A549 (cell line): ENCODE data around the gene VPS13D. TPM values are rescaled to one million over a fixed set of nuclear protein-coding genes. Genes with fewer than 3 reads are reported as not detected.

Source experiments
- ATAC-seq, 2 experiments: fragments of 200-7000 bp in 1 of 2; fragments of >200 bp in 1 of 2; cut with Nextera tagmentation in 1 of 2; cut with Tn5 transposase in 1 of 2; 3 replicates each; pipeline versions ENCODE4 v1.8.0 to v1.9.1; 2018 to 2020; ENCODE audit warnings: mild to moderate bottlenecking in 1 of 2, moderate library complexity in 1 of 2
- CTCF ChIA-PET: fragments of 300-600 bp; sonication (Branson Sonifier 250); formaldehyde crosslinking; extraction: SDS; loops from one replicate; lab custom pipeline; 2021; ENCODE audit warnings: antibody characterized with exemption, inconsistent platforms; lab: Yijun Ruan, JAX
- POLR2A ChIA-PET: fragments of 350-600 bp; formaldehyde crosslinking; extraction: SDS; loops from one replicate; lab custom pipeline; 2021; ENCODE audit warnings: antibody characterized with exemption, inconsistent platforms; lab: Yijun Ruan, JAX
- DNase-seq, 2 experiments: peaks; one replicate each; pipeline versions ENCODE4 v3.0.0 to v3.0.0-alpha.2; 2011 to 2016; ENCODE audit warnings: low read depth in 1 of 2, low spot score in 1 of 2
- FAIRE-seq: peaks from 2 replicates; lab custom pipeline; 2011; peaks lifted over from hg19 to GRCh38; lab: Jason Lieb, UNC
- H3K27ac ChIP-seq, 2 experiments: fragments of >200 bp; sonication (Bioruptor Twin); formaldehyde crosslinking; 3 replicates each; pipeline ENCODE4 v1.5.1; 2016 to 2017
- H3K4me1 ChIP-seq: fragments of >200 bp; sonication (Bioruptor Twin); formaldehyde crosslinking; 3 replicates; pipeline ENCODE4 v1.6.1; 2016
- H3K4me2 ChIP-seq: fragments of >200 bp; sonication (Bioruptor Twin); formaldehyde crosslinking; 3 replicates; pipeline ENCODE4 v1.6.1; 2016
- H3K4me3 ChIP-seq: fragments of >200 bp; sonication (Bioruptor Twin); formaldehyde crosslinking; 3 replicates; pipeline ENCODE4 v1.5.1; 2016
- H3K9me3 ChIP-seq: fragments of >200 bp; sonication (Bioruptor Twin); formaldehyde crosslinking; 3 replicates; pipeline ENCODE4 v1.6.1; 2016
- BHLHE40 ChIP-seq: IDR thresholded peaks from 2 replicates; pipeline ENCODE4 v1.6.1; 2012; ENCODE audit warnings: low read depth, low read length, inconsistent platforms
- EP300 ChIP-seq, 2 experiments: fragments of >200 bp; sonication (Bioruptor Twin); formaldehyde crosslinking; IDR thresholded peaks; 2 replicates in 1 of 2; 3 replicates in 1 of 2; pipeline ENCODE4 v1.6.1; 2016 to 2017
- FOSB ChIP-seq: fragments of 250-450 bp; sonication (Bioruptor Pico); IDR thresholded peaks from 2 replicates; pipeline ENCODE4 v1.5.0; 2020; ENCODE audit warnings: mild to moderate bottlenecking, moderate library complexity
- HDAC2 ChIP-seq: fragments of 200-600 bp; sonication (generic); IDR thresholded peaks from 2 replicates; pipeline ENCODE4 v1.6.1; 2016
- KDM5A ChIP-seq: fragments of 200-600 bp; sonication (generic); IDR thresholded peaks from 2 replicates; pipeline ENCODE4 v1.6.1; 2016; ENCODE audit warnings: antibody characterized with exemption, mild to moderate bottlenecking
- MYC ChIP-seq: IDR thresholded peaks from 2 replicates; pipeline ENCODE4 v1.6.1; 2012; ENCODE audit warnings: mild to moderate bottlenecking, inconsistent platforms, low read length, improper control_type of control experiment, borderline replicate concordance
- NPAS2 ChIP-seq: fragments of 250-450 bp; sonication (Bioruptor Pico); IDR thresholded peaks from 2 replicates; pipeline ENCODE4 v1.8.0; 2022; ENCODE audit warnings: mild to moderate bottlenecking, moderate library complexity, borderline replicate concordance
- NR3C1 ChIP-seq: fragments of >200 bp; sonication (Bioruptor Twin); formaldehyde crosslinking; IDR thresholded peaks from 3 replicates; pipeline ENCODE4 v1.6.1; 2017
- PHF8 ChIP-seq: fragments of 200-600 bp; sonication (generic); IDR thresholded peaks from 2 replicates; pipeline ENCODE4 v1.6.1; 2016; ENCODE audit warnings: low read depth, mild to moderate bottlenecking, antibody characterized with exemption, moderate library complexity, borderline replicate concordance
- POLR2A ChIP-seq: IDR thresholded peaks from 2 replicates; pipeline ENCODE4 v1.6.1; 2012; ENCODE audit warnings: mild to moderate bottlenecking, low read length
- POLR2AphosphoS2 ChIP-seq: conservative IDR thresholded peaks from 2 replicates; pipeline ENCODE4 v1.6.1; 2012; ENCODE audit warnings: low read length, improper control_type of control experiment, inconsistent platforms
- RARB ChIP-seq: fragments of 250-450 bp; sonication (Bioruptor Pico); IDR thresholded peaks from 2 replicates; pipeline ENCODE4 v1.8.0; 2021; ENCODE audit warnings: mild to moderate bottlenecking, moderate library complexity
- RCOR1 ChIP-seq: fragments of 150-350 bp; IDR thresholded peaks from 2 replicates; pipeline ENCODE4 v1.6.1; 2014; ENCODE audit warnings: antibody characterized with exemption, low read length, low read depth
- SMC3 ChIP-seq: fragments of >200 bp; sonication (Bioruptor Twin); formaldehyde crosslinking; IDR thresholded peaks from 3 replicates; pipeline ENCODE4 v1.6.1; 2018; ENCODE audit warnings: inconsistent platforms
- SREBF2 ChIP-seq: fragments of 450-650 bp; IDR thresholded peaks from 2 replicates; pipeline ENCODE4 v1.6.1; 2014; ENCODE audit warnings: mild to moderate bottlenecking, moderate library complexity
- TP53 ChIP-seq: fragments of 250-450 bp; sonication (Bioruptor Pico); IDR thresholded peaks from 2 replicates; pipeline ENCODE4 v1.5.0; 2021; ENCODE audit warnings: mild to moderate bottlenecking, moderate library complexity
- ZC3H11A ChIP-seq: fragments of 450-650 bp; IDR thresholded peaks from 2 replicates; pipeline ENCODE4 v1.6.1; 2014; ENCODE audit warnings: antibody characterized with exemption, mild to moderate bottlenecking
- ZFP36 ChIP-seq: fragments of 450-650 bp; IDR thresholded peaks from 2 replicates; pipeline ENCODE4 v1.6.1; 2014; ENCODE audit warnings: borderline replicate concordance; ENCODE audit not compliant: partially characterized antibody
- WGBS: methylation state at CpG from one replicate; pipeline ENCODE4 v1.1.6; 2017; ENCODE audit errors: missing lambda C conversion rate; 5-methylcytosine and 5-hydroxymethylcytosine counted together
- polyA plus RNA-seq, 4 experiments: library from polyadenylated mRNA; depleted of rRNA in 3 of 4; stranded (reverse); fragments of >200 nt; fragmentation: RNase III in 1 of 4; extraction: RNeasy Plus Mini Kit Qiagen cat#74134 plus additional on column Dnase treatment in 1 of 4; gene quantifications; 2 replicates in 3 of 4; 3 replicates in 1 of 4; pipeline ENCODE4 v1.2.3, GENCODE V29; 2011 to 2017
- TF ChIP-seq, protein P1 (sequence below): fragments of >200 bp; sonication (Bioruptor Twin); formaldehyde crosslinking; IDR thresholded peaks from 3 replicates; pipeline ENCODE4 v1.5.1; 2016
- TF ChIP-seq, protein P2 (sequence below): IDR thresholded peaks from 2 replicates; pipeline ENCODE4 v1.6.1; 2012
- TF ChIP-seq, protein P3 (sequence below): fragments of 200-600 bp; sonication (generic); IDR thresholded peaks from 2 replicates; pipeline ENCODE4 v1.6.1; 2016; ENCODE audit warnings: antibody characterized with exemption, mild to moderate bottlenecking, moderate library complexity
- TF ChIP-seq, protein P4 (sequence below): fragments of 450-650 bp; IDR thresholded peaks from 2 replicates; pipeline ENCODE4 v1.6.1; 2014; ENCODE audit warnings: antibody characterized with exemption
- TF ChIP-seq, protein P5 (sequence below): fragments of >200 bp; sonication (Bioruptor Twin); formaldehyde crosslinking; IDR thresholded peaks from 3 replicates; pipeline ENCODE4 v1.6.1; 2016

VPS13D gene
- polyA plus RNA-seq, 2 of the 4 experiments (the other 2 are of a cell fraction): 5.4 to 15.9 TPM

DNA sequence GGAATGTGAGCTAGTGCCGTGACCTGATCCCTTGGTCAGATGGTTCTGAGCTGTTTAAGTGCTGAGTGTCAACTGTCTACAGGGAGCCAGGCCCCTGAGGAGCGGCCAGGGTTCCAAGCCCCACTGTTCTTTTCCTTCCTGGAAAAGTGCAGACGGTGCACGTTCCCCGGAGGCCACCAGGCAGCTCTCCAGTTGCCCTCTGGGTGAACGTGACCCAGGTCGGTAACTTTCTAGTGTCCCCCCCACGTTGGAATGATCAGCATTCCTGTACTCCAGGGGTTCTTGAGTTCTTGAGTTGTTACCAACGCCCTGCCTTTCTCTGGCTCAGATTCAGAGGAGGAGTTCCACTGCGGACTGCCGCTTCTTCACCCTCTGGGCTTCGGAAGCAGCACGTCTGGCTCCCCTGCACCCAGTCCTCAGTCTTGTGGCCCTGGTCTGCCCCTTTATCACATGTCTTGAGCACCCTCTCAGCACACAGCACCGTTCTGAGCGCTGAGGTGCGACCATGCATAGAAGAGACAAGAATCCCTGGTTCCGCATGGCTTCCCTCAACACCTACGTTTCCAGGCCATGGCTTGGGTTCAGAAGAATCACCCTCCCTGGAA is 256.7 kb downstream of the VPS13D start (continued):
- no peak for TF ChIP-seq ZFP36
- TF ChIP-seq SREBF2: no peak
- no peak for TF ChIP-seq BHLHE40
- TF ChIP-seq, protein P1, sequence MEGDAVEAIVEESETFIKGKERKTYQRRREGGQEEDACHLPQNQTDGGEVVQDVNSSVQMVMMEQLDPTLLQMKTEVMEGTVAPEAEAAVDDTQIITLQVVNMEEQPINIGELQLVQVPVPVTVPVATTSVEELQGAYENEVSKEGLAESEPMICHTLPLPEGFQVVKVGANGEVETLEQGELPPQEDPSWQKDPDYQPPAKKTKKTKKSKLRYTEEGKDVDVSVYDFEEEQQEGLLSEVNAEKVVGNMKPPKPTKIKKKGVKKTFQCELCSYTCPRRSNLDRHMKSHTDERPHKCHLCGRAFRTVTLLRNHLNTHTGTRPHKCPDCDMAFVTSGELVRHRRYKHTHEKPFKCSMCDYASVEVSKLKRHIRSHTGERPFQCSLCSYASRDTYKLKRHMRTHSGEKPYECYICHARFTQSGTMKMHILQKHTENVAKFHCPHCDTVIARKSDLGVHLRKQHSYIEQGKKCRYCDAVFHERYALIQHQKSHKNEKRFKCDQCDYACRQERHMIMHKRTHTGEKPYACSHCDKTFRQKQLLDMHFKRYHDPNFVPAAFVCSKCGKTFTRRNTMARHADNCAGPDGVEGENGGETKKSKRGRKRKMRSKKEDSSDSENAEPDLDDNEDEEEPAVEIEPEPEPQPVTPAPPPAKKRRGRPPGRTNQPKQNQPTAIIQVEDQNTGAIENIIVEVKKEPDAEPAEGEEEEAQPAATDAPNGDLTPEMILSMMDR: no peak
- no peak for TF ChIP-seq KDM5A
- TF ChIP-seq MYC: no peak

DNA sequence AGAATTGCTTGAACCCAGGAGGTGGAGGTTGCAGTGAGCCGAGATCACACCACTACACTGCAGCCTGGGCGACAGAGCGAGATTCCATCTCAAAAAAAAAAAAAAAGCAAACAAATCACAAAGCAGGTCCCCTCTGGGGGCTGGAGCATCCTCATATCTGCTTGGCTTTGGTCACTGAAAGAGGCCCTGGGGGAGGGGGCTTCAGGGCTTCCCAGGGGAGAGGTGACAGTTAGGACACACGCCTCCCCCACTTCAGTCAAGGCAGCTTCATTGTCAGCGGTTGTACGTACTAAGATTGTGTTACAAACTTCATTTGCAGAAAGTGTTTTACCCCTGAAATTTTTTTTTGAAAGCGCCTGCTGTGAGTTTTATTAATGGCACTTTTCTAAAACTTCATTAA is 257.7 kb downstream of the VPS13D start:
- ChIA-PET POLR2A (interaction anchor here (1.4 kb wide), 1 partner anchor 9 kb away, joined by 3 read pairs; no protein-coding TSS in a partner anchor), CTCF (no interaction called here)

DNA sequence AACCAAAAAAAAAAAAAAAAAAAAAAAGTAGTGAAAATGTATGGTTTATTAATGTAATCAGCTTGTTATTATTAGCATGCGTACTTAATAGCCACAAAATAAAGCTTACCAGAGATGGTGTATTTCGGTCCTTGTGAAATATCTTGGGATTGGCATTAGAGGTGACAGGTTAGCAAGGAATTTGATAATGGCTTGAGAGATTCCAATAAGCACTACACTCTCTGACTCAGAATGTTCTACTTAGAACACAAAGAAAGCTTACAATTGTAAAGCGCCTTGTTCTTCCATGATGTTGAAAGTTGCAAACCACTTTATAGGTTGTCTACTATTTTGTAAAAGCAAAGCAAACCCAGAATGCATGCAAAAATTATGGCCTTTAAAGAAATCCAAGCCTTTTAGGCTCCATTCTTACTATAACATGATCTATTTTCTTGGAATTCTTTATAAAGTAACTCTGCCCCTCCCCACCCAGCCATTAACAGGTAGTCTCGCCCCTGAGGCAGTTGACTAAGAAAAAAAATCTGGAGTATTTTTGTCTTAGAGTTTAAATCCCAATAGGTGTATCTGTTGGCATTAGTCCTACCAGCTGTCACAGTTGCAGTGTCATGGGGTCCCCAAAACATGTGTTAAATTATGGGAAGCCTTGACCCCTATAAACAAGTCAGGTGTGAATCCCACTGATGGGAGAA is 259.0 kb downstream of the VPS13D start:
- peaks cover 3% of the 10 kb centered on the region; the same call in 2 of the 3 replicates for H3K9me3 ChIP-seq
- 92% methylated on average over 4 of the region's 4 CpGs for WGBS
- ATAC-seq (no peak), DNase-seq (no peak), FAIRE-seq (no peak)
- ChIA-PET CTCF (no interaction called here), POLR2A (interaction anchor here (0.6 to 1.4 kb wide), 3 partner anchors 11 to 143 kb away, joined by 3 to 10 read pairs (median 3); no protein-coding TSS in a partner anchor)
- H3K4me2 ChIP-seq: no peak overlapping the region
- peaks cover 35% of the 10 kb centered on the region for H3K4me1 ChIP-seq
- TF ChIP-seq RCOR1 (no peak), TP53 (CRISPR knock-in tag) (no peak), NR3C1 (no peak), ZC3H11A (no peak), RARB (CRISPR knock-in tag) (no peak), NPAS2 (no peak), MYC (no peak), SMC3 (no peak), PHF8 (no peak), ZFP36 (no peak), EP300 (IDR thresholded peaks at IDR 0.05) (no peak), FOSB (CRISPR knock-in tag) (no peak)
- TF ChIP-seq, protein P2, sequence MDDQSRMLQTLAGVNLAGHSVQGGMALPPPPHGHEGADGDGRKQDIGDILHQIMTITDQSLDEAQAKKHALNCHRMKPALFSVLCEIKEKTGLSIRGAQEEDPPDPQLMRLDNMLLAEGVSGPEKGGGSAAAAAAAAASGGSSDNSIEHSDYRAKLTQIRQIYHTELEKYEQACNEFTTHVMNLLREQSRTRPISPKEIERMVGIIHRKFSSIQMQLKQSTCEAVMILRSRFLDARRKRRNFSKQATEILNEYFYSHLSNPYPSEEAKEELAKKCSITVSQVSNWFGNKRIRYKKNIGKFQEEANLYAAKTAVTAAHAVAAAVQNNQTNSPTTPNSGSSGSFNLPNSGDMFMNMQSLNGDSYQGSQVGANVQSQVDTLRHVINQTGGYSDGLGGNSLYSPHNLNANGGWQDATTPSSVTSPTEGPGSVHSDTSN: no peak
- TF ChIP-seq, protein P3, sequence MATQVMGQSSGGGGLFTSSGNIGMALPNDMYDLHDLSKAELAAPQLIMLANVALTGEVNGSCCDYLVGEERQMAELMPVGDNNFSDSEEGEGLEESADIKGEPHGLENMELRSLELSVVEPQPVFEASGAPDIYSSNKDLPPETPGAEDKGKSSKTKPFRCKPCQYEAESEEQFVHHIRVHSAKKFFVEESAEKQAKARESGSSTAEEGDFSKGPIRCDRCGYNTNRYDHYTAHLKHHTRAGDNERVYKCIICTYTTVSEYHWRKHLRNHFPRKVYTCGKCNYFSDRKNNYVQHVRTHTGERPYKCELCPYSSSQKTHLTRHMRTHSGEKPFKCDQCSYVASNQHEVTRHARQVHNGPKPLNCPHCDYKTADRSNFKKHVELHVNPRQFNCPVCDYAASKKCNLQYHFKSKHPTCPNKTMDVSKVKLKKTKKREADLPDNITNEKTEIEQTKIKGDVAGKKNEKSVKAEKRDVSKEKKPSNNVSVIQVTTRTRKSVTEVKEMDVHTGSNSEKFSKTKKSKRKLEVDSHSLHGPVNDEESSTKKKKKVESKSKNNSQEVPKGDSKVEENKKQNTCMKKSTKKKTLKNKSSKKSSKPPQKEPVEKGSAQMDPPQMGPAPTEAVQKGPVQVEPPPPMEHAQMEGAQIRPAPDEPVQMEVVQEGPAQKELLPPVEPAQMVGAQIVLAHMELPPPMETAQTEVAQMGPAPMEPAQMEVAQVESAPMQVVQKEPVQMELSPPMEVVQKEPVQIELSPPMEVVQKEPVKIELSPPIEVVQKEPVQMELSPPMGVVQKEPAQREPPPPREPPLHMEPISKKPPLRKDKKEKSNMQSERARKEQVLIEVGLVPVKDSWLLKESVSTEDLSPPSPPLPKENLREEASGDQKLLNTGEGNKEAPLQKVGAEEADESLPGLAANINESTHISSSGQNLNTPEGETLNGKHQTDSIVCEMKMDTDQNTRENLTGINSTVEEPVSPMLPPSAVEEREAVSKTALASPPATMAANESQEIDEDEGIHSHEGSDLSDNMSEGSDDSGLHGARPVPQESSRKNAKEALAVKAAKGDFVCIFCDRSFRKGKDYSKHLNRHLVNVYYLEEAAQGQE: no peak
- TF ChIP-seq, protein P4, sequence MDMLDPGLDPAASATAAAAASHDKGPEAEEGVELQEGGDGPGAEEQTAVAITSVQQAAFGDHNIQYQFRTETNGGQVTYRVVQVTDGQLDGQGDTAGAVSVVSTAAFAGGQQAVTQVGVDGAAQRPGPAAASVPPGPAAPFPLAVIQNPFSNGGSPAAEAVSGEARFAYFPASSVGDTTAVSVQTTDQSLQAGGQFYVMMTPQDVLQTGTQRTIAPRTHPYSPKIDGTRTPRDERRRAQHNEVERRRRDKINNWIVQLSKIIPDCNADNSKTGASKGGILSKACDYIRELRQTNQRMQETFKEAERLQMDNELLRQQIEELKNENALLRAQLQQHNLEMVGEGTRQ: no peak
- 0 out of 6 replicates have a peak overlapping the region, but pooled peaks of 1 of the 2 experiments have one; percentile 34 for H3K27ac ChIP-seq
- no peak overlapping the region for H3K4me3 ChIP-seq

More for the DNA sequence above, 257.7 kb downstream of the VPS13D start:
- H3K9me3 ChIP-seq: peaks cover 3% of the 10 kb centered on the region; the same call in 2 of the 3 replicates
- DNase-seq: no peak
- no peak for TF ChIP-seq NPAS2
- no peak for TF ChIP-seq TP53 (CRISPR knock-in tag)
- TF ChIP-seq POLR2A: no peak
- TF ChIP-seq, protein P5, sequence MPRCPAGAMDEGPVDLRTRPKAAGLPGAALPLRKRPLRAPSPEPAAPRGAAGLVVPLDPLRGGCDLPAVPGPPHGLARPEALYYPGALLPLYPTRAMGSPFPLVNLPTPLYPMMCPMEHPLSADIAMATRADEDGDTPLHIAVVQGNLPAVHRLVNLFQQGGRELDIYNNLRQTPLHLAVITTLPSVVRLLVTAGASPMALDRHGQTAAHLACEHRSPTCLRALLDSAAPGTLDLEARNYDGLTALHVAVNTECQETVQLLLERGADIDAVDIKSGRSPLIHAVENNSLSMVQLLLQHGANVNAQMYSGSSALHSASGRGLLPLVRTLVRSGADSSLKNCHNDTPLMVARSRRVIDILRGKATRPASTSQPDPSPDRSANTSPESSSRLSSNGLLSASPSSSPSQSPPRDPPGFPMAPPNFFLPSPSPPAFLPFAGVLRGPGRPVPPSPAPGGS: no peak
- TF ChIP-seq POLR2AphosphoS2: no peak
- TF ChIP-seq SREBF2: no peak
- no peak for TF ChIP-seq NR3C1
- no peak for TF ChIP-seq HDAC2
- no peak for FAIRE-seq
- H3K4me1 ChIP-seq: peaks cover 35% of the 10 kb centered on the region
- WGBS: 95% methylated on average over 7 of the region's 7 CpGs
- no peak overlapping the region for H3K4me2 ChIP-seq
- no peak for ATAC-seq
- H3K27ac ChIP-seq: peak overlapping the region in 1 of 2 experiments; percentile 22; a peak in 1 of 6 replicates
- no peak overlapping the region for H3K4me3 ChIP-seq
